Measurements from ENCODE around the gene KIT.

The KIT gene

DNA sequence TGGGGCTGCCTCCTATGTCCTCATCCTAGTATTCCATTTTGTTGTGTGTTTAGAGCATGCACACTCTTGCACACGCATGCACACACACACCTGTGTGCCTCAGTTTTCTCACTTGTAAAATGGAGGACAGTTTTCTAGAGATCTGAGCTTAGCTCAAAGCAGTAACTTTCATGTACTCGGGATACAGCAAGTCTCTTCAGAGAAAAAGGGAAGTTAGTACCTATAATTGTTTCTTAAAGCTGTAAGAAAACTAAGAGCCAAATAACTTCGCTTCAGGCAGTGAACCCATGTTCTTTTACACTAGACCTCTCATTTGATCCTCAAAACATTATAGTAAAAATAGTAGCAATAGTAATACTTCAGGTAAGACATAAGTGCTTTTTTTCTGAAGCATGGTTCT lies 49.6 kb downstream of the KIT start:
- peak; percentile 83 to 95 for DNase-seq

DNA sequence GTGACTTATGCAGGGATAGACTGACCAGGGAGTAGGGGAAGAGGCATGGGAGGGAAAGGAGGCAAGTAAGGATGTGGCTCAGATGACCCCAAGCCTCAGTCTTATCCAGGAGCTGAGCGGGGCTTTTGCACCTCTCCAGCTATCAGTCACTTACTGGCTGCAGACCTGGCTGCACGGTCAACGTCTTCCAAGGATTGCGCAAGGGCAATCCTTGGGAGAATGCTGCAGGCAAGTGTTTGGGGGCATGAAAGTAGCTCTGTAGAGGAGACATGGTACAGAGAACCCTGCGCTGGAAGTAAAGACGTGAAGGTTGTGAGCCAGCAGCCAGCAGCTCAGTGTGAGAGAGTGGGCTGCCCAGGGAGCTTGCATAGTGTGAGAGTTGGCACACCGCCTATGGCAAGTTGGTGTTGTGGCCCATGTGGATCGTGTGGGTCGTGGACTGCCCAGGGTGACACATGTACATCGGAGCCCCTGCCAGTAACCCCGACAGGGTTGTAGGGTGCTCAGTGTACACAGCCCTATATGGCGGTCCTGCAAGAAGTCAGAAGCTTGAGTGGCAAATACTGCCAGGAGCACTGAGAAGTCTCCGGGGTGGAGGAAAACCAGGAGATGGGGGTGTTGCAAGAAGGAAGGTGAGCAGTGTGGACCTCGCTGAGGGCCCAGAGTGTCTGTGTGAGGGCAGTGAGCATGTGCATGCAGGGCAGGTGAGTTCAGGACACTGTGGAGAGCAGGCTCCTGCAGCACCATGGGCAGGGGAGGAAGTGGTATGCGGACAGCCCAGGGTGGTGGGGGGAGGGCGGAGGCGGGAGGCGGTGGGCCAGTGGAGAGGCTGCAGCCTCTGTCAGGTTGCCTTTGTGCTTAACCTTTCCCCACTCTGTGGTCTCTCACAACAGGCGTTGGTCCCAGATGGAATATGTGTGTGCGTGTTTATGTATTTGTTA lies 50.9 kb downstream of the KIT start:
- DNase-seq = no peak

GRCh38 chr4:54709400-54709799 lies 51.6 kb downstream of the KIT start:
- DNase-seq = no peak

DNA sequence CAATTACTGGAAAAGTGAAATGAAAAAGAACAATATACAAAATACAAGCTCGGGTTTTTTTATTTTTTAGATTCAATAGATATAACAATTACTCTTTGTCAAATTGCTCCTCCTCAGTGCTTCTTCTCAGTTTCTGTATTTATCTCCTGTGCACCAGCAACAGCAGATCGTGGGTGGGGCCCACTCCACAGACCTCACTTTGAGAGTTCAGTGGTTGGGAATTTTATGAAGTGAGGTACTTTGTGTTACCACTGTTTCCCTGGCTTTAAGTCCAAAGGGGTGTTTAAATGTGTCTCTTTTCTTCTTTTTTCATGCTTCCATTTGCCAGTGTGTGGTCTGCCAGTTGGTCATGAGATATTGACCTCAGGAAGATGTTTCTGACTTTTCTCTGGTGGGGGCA lies 54.4 kb downstream of the KIT start:
- no peak for DNase-seq

DNA sequence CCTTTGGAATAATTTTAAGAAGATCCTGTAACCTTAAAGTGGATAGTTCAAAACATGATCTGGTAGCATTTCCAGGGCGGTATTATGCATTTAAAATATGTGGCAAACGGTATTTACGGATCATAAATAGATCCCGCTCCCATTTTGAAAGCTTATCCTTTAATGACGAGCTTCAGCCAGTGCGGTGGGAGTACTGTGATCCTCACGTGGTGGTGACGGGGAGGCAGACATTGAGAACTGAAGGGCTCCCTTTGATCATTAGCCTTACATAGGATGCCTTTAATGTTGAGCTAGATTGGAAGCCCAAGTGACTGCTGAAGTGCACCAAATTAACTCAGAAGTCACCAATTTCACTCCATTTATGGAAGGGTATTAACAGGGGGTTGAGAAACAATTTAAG lies 56.9 kb downstream of the KIT start:
- DNase-seq = no peak

- DNase-seq = no peak
Observed at GRCh38 chr4:54716478-54717065, 58.8 kb downstream of the KIT start.

DNA sequence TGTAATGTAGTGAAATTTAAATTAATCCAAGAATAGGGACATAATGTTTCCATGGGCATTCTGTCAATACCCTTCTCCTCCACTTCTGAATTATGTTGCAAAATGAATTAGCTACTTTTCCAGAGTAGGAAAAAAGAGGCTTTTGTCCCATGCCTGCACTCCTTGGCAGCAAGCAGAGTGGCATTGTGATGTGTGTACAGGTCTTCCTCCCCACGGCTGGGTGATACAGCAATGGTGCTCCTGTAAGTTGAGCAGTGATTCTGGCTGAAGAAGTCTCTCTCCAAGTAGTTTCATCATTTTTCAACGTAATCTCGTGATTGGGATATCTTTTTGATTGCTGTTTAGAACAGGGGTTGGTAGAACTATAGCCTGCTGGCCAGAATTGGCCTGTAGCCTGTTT lies 59.9 kb downstream of the KIT start:
- no peak for DNase-seq

DNA sequence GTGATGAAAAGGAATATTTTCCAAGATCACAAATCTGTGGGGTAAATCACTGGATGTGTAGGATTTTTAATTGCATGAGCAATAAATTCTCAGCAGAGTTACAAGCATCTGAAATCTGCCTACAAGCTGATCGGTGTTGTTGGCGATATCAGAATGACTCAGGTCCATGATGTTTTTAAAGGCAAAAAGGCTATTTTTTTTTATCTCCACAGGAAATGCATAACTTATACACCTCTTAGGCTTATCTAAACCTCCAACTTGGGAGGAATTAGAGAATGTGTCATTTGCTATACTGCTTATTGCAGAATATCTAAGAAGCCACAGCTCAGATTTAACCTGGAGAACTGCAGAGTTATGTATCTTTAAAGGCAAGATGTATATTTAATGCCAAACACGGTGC lies 61.6 kb downstream of the KIT start:
- DNase-seq = no peak

- DNase-seq = no peak
Observed at GRCh38 chr4:54723220-54723619, 65.5 kb downstream of the KIT start.

GRCh38 chr4:54723820-54724219 lies 66.1 kb downstream of the KIT start:
- DNase-seq = no peak

GRCh38 chr4:54726907-54727306 lies 69.2 kb downstream of the KIT start:
- no peak for DNase-seq

GRCh38 chr4:54727346-54727745 lies 69.6 kb downstream of the KIT start:
- no peak for DNase-seq

GRCh38 chr4:54728368-54728767 lies 70.6 kb downstream of the KIT start:
- no peak for DNase-seq

GRCh38 chr4:54729256-54729655 lies 71.5 kb downstream of the KIT start:
- no peak for DNase-seq

DNA sequence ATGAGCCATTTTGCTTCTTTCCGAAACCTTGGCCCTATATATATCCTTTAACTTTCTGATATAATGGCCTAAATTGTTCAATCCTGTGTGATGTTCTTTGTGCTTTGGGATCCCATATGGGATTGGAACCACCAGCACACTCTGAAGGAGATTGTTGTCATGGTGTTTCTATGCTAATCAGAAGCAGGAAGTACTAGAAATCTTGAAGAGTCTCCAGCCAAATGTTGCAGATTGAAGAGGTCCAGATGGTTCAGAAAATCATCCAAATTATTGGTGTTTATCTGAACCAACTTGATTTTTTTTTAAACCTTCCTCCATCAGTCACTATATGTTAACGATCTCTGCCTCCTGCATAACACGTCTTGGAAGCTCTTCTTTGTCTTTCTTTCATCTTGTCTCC lies 72.8 kb downstream of the KIT start:
- no peak for DNase-seq

DNA sequence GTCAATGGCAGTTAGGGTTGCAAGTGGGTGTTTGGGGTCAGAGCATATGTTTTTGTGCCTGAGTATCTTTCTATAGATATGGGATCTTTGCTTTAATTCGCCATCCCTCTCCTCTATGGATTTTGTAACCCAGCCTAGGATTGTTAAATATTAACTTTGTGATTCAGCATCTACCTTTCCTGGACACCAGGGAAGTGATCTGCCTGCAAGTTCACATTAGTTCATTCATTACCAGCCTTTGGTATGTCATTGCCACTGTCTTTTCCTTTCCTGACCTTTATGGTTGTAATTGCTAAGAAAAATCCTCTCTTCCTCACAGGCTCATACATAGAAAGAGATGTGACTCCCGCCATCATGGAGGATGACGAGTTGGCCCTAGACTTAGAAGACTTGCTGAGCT lies 73.8 kb downstream of the KIT start:
- no peak for DNase-seq

DNA sequence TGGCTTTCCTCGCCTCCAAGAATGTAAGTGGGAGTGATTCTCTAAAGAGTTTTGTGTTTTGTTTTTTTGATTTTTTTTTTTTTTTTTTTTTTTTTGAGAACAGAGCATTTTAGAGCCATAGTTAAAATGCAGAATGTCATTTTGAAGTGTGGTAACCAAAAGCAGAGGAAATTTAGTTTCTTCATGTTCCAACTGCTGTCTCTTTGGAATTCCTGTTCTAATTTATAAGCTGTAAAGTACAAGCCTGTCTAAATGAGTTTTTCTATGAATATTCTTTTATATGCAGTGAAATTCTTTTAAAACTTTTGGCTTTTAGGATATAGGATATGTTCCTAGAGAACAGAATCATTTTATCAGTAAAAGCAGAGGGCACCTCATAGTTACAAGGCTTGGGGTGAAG lies 74.2 kb downstream of the KIT start:
- no peak for DNase-seq

- DNase-seq = no peak
Observed at GRCh38 chr4:54737421-54737820, 79.7 kb downstream of the KIT start.

DNA sequence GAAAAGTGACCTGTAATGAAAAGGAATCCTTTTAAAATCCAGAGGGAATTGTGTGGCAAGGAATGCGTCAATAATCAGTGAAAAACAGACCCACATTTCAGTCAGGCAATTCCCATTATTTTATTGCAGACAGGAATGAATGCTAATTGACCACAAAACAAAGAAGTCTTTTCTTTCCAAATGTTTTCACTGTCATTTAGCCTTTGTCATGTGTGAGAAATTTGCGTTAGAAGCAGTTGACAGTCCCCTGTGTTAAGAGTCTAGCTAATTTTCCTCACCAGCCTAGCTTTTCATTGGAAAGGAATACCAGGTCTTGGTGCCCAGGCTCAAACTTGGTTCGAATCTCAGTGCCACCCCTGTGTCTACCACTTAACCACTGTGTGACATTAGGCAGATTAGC lies 83.4 kb downstream of the KIT start:
- no peak for DNase-seq

DNA sequence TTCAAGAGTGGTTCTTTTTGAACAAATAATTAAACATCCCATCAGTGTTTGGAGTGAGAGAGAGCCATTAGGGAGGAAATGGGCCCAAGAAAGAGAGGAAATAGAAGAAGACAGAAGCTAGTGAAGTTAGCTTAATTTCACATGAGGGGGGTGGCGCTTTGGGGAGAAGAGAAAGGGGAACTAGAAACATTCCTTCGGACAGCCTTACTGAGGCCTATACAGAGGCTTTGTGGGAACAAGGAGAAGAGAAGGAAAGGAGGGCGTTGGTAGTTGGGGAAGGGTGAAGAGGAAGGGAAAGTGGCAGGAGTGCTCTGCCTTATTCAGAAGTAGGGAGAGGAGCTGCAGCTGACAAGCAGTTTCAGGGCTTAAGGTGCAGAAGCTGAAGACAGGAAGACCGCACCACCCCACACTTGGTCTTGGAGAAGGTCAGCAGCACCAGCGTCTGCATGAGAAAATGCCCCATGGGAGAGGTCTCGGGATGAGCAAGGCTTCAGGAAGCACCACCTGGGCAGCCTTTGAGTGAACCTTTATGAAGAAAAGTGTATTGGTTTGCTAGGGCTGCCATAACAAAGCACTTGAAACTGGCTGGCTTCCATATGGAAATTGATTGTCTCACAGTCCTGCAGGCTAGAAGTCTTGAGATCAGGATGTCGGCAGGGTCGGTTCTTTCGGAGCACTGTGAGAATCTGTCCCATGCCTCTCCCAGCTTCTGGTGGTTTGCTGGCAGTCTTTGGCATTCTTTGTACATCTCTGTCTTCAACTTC lies 85.1 kb downstream of the KIT start:
- DNase-seq = peak; percentile 95 to 97

DNA sequence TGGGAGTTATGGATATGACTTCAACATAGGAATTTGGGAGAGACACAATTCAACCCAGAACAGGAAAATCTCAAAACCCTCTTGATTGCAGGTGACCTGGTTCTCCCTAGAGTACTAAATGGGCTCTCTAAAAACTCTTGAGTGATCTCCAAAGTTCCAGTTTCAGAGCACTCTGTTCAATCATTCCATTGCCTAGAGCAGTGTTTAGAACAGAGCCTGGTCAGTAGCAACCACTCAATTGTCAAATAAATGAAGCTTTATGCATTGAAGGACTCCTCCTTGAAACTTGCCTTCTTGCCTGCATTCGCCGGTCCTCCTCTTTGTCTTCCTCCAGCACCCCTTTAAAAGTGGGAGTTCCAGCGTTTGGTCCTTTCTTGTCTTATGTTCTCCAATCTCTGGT lies 85.8 kb downstream of the KIT start:
- no peak for DNase-seq

DNA sequence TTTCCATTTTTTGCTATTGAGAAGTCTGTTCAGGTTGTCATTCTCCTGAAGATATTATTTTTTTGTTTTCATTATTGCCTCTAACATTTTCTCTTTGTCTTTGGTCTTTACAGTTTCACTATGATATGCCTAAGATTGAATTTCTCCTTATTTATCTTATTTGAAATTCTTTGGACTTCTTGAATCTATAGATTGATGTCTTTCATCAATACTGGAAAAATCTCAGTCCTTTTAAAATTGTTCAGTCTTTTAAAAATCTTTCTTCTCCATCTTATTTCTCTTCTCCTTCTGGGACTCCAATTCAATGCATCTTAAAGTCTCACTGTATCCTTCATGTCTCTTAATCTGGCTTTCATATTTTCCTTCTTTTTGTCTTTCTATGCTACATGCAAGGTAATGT lies 86.7 kb downstream of the KIT start:
- no peak for DNase-seq

- DNase-seq = no peak
Observed at GRCh38 chr4:54745031-54745770, 87.4 kb downstream of the KIT start.
